WI38 (cell line): ENCODE measurements around the gene FBXO24.

Experiments
- H3K4me3 ChIP-seq: 2 replicates; pipeline ENCODE4 v1.5.1; 2011; ENCODE audit warnings: low read depth, mild to moderate bottlenecking, control low read depth, low read length
- TF ChIP-seq, protein P1 (sequence below): IDR thresholded peaks from 2 replicates; pipeline ENCODE4 v1.5.1; 2012; ENCODE audit warnings: low read depth, mild to moderate bottlenecking, control low read depth, low read length

Gene FBXO24

DNA sequence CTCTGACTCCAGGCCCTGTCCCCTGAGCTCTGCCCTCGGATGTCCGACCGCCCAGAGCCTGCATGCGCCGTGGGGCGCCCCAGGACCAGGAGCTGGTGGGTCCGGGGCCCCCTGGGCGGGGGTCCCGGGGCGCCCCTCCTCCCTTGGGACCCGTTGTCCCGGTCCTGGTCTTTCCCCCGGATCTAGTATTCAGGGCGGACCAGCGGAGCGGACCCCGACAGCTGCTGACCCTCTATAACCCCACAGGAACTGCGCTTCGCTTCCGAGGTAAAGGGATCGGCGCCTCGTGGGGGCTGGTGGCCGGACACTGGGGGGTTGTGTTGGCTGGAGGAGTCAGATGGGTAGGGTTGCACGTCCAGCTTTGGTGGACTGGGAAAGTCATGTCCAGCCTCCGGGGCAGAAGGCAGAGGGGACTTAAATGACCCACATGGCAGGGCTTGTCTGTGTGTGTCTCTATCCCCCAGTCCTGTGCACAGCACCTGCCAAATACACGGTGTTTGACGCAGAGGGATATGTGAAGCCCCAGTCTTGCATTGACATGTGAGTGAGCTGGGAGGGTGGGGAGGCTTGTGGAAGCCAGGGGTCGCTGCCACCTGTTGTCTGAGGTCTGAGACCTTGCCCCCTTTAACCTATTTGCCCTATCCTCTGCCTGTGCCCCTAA, 26.7 kb downstream of the FBXO24 start:
- TF ChIP-seq, protein P1, sequence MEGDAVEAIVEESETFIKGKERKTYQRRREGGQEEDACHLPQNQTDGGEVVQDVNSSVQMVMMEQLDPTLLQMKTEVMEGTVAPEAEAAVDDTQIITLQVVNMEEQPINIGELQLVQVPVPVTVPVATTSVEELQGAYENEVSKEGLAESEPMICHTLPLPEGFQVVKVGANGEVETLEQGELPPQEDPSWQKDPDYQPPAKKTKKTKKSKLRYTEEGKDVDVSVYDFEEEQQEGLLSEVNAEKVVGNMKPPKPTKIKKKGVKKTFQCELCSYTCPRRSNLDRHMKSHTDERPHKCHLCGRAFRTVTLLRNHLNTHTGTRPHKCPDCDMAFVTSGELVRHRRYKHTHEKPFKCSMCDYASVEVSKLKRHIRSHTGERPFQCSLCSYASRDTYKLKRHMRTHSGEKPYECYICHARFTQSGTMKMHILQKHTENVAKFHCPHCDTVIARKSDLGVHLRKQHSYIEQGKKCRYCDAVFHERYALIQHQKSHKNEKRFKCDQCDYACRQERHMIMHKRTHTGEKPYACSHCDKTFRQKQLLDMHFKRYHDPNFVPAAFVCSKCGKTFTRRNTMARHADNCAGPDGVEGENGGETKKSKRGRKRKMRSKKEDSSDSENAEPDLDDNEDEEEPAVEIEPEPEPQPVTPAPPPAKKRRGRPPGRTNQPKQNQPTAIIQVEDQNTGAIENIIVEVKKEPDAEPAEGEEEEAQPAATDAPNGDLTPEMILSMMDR = no peak

DNA sequence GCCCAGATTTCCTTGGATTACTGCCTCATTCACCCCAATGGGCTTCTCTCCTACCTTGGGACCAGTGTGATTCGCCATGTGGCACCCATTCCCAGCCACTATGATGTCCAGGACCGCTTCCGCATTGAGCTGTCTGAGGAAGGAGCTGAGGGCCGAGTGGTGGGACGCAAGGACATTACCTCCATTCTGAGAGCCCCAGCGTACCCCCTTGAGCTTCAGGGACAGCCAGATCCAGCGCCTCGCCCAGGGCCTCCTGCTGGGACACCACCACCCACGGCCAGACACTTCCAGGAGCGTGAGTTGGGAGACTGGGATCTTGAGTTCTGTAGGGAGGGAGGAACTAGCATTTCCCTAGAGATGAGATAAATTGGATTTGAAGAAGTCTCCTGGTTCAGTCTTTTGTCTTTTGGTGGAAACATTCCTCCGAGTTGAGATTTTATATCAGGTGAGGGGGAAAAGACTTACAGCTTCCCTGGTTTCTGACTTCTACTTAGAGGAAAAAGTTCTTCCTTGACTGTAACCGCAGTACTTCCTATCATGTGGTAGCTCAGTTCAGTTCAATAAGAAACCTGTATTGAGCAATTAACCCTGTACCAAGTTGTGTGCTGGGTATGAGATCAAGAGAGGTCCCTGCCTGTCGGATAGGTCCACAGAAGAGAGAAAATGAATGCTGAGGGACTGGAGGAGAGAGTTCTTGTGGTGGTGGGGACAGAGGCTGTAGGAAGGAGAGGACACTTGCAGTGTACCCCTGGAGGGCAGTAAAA, 27.5 kb downstream of the FBXO24 start:
- peak overlapping the region; percentile 86 for H3K4me3 ChIP-seq
- TF ChIP-seq, protein P1 = no peak

More for the DNA sequence above, 26.7 kb downstream of the FBXO24 start:
- H3K4me3 ChIP-seq = peak overlapping the region; percentile 86

DNA sequence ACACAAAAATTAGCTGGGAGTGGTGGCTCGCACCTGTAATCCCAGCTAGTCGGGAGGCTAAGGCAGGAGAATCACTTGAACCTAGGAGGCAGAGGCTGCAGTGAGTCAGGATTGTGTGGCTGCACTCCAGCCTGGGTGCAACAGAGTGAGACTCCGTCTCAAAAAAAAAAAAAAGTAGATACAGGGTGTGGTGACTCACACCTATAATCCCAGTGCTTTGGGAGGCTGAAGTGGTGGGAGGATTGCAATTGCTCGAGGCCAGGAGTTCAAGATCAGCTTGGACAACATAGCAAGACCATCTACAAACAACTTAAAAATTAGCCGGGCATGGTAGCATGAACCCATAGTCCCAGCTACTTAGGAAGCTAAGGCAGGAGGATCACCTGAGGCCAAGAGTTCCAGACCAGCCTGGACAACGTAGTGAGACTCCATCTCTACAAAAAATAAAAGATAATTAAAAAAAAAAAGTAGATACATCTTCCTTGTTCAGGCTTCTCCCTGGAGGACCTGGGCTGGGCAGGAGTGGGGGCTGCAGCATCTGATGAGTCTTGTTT, 28.3 kb downstream of the FBXO24 start:
- TF ChIP-seq, protein P1 = no peak
- H3K4me3 ChIP-seq = no peak overlapping the region

DNA sequence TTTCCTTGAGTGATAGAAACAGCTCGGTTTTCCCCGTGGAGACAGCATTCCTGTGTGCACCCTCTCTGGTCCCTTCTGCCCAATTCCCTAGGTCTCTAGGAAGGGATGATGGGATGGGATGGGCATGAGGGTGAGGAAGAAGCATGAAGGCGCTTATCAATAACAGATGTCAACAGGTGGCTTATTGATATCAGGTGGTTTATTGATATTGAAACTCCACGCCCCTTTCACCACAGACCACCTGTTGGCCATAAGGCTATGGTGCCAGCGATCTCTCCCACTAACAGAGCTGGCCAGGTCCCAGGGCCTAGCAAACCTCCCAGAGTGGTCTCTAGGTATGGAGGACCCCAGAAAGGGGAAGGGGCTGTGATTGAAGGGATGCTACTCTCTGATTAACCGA, 34.1 kb downstream of the FBXO24 start:
- TF ChIP-seq, protein P1 = no peak

DNA sequence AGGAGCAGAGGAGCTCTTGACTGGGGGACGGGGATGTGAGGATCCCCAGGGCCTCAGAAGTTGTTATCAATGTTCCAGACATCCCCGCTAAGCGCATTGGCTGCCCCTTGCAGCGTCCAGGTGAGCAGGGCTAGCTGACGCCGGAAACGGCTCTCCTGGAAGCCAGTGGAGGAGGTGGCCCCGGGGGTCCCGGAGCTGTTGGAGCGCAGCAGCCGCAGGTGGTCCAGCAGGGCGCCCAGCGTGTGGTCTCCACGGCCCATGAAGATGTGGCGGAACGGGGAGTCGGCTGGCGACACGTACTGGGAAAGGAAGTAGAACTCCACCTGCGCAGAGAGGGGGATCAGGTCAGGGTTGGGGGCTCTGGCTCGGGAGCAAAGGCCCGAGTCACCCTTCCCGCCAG, 34.7 kb downstream of the FBXO24 start:
- no peak overlapping the region for H3K4me3 ChIP-seq

More for the DNA sequence above, 34.1 kb downstream of the FBXO24 start:
- no peak overlapping the region for H3K4me3 ChIP-seq

DNA sequence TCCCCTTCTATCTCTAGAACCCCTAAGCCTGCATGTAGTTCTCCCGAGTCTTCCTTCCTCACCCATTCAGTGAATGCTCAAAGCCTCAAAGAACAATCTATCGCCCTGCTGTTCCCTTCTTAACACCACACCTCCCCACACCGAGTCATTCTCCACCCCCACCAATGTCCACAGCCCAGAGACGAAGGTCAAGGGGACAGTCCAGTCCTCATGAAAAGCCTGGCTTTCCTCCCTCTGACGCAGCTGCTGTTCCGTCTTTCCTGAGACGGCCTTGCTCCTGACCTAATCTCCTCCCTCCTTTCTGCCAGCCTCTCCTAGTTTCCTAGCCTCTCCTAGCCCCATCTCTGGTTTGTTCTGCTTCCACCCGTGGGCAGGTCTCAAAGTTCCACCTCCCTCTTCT, 35.4 kb downstream of the FBXO24 start:
- TF ChIP-seq, protein P1 = no peak
- no peak overlapping the region for H3K4me3 ChIP-seq

More for the DNA sequence above, 34.7 kb downstream of the FBXO24 start:
- TF ChIP-seq, protein P1 = no peak
